ENCODE data around the gene RNLS.

GRCh38 chr10:88439932-88440331 lies 143.2 kb downstream of the RNLS start:
- TF ChIP-seq POLR2AphosphoS5 (IDR thresholded peaks at IDR 0.05; ENCODE audit: low read depth, low read length): no peak
- TF ChIP-seq REST (IDR thresholded peaks at IDR 0.05; ENCODE audit: insufficient read depth in 1 of 2, low read depth in 2 of 2, low read length in 2 of 2): no peak

Data from PFSK-1 (cell line).